H1 (cell line): ENCODE results near the gene LONP2. TPM values are rescaled to one million over a fixed set of nuclear protein-coding genes. Genes with fewer than 3 reads are reported as not detected.

ENCODE experiments used
- BCL11A ChIP-seq, 2 experiments: IDR thresholded peaks; one replicate each; pipeline ENCODE4 v1.6.1; 2011; ENCODE audit warnings: low read depth in 2 of 2, low read length in 2 of 2, mild to moderate bottlenecking in 2 of 2
- polyA plus RNA-seq, 7 experiments: library from polyadenylated mRNA; depleted of rRNA in 3 of 7; stranded (reverse) in 5 of 7; unstranded in 2 of 7; fragments of >200 nt in 5 of 7; fragments of 200-250 nt in 2 of 7; gene quantifications; 1 replicate in 5 of 7; 2 replicates in 1 of 7; 4 replicates in 1 of 7; pipeline versions ENCODE4 v1.2.1 to v1.2.3, GENCODE V29; 2011 to 2013; ENCODE audit warnings: missing spikeins in 2 of 7, mixed read lengths in 2 of 7
- total RNA-seq: library from RNA; stranded (reverse); fragmentation: NEBNext Ultra II Directional; extraction: Animal tissue kit (Norgen Biotek cat#: 25700); gene quantifications from 2 replicates; pipeline ENCODE4 v1.2.1, GENCODE V29; 2021

LONP2 gene
- total and polyA plus RNA-seq, 2 of the 8 experiments (the other 6 are each of a cell fraction or from before 2014, with no cell fraction given), result 8.1 to 23.1 TPM

DNA sequence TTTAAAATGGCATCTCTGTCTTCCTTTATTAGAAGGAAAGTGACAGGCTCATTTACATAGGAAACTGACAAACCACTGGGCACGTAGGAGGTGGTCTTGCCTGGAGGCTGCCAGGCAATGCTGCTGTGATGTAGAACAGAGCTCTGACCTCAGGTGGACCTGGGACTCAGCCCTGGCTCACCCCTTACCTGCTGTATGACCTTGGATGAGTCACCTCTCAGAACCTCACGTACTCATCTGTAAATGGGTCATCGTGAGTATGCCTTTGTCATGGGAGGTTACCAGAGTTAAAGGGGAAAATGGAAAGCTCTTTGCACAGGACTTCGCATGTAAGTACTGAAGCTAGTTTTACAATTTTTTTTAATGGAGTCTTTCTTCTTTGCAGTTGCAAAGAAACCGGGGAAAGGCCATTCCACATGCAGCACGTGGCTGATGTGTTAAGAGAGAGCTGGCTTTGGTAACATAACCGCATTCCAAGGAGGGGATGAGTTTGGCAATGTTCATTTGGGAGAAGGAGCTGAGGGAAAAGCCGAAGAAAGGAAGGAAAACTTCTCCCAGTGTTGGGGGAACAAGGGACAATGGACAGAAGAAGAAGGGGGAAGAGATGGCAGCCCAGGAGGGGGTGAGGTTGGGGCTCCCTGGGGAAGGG, 37.4 kb upstream of the LONP2 start (continued):
- TF ChIP-seq BCL11A (IDR thresholded peaks at IDR 0.05; ENCODE audit: low read depth in 2 of 2, low read length in 2 of 2), result no peak
